Colonic mucosa (tissue), 4 donors: ENCODE measurements around the gene ATP5PO. TPM values are rescaled to one million over a fixed set of nuclear protein-coding genes. Genes with fewer than 3 reads are reported as not detected.

Experiments used
- DNase-seq: peaks from one replicate; pipeline ENCODE4 v3.0.0-alpha.2; 2020
- H3K27ac ChIP-seq: fragments of 200-600 bp; one replicate; pipeline ENCODE4 v1.8.0; 2021
- H3K27me3 ChIP-seq: fragments of 200-600 bp; one replicate; pipeline ENCODE4 v1.8.0; 2021
- H3K36me3 ChIP-seq: fragments of 200-600 bp; one replicate; pipeline ENCODE4 v1.8.0; 2021
- H3K4me1 ChIP-seq: fragments of 200-600 bp; one replicate; pipeline ENCODE4 v1.8.0; 2021; ENCODE audit warnings: mild to moderate bottlenecking
- H3K4me3 ChIP-seq: fragments of 200-600 bp; one replicate; pipeline ENCODE4 v1.8.0; 2021
- H3K9ac ChIP-seq, 2 donors: one replicate each; pipeline ENCODE4 v1.7.0; 2013; ENCODE audit warnings: control low read depth in 2 of 2, low read depth in 2 of 2, low read length in 2 of 2
- H3K9me3 ChIP-seq: fragments of 200-600 bp; one replicate; pipeline ENCODE4 v1.8.0; 2021
- intact Hi-C: fragments of 100-400 bp; cut with DNase I; formaldehyde crosslinking; loops from one replicate; pipeline ENCODE4 v1.14.1; 2022
- total RNA-seq, 2 donors: library from RNA; stranded (reverse); fragmentation: NEBNext Ultra II Directional in 1 of 2; extraction: Animal tissue kit (Norgen Biotek cat#: 25700) in 1 of 2; gene quantifications; one replicate each; pipeline ENCODE4 v1.2.1, GENCODE V29; 2021
- TF ChIP-seq, protein P1 (sequence below): fragments of 200-600 bp; IDR thresholded peaks from one replicate; pipeline ENCODE4 v1.8.0; 2022; ENCODE audit warnings: antibody characterized with exemption, mild to moderate bottlenecking
- donor health status: healthy.
- donor health status: DM: no; HTN: no; CAD: no.
- donor health status: DM: no; HTN: no; CAD: no.

The ATP5PO gene
- total RNA-seq, result 100 to 1,000 TPM; 312 to 335 TPM

- Histone ChIP-seq H3K9me3 (no peaks in the 10 kb centered on the region), H3K36me3 (peaks cover 5% of the 10 kb centered on the region), H3K4me1 (peaks cover 9% of the 10 kb centered on the region), H3K9ac (peak within 1 kb of the TSS; percentile 99), H3K4me3 (peak within 1 kb of the TSS; percentile 92), H3K27me3 (no peaks in the 10 kb centered on the region), H3K27ac (peak within 1 kb of the TSS; percentile 62)
- TF ChIP-seq, protein P1, sequence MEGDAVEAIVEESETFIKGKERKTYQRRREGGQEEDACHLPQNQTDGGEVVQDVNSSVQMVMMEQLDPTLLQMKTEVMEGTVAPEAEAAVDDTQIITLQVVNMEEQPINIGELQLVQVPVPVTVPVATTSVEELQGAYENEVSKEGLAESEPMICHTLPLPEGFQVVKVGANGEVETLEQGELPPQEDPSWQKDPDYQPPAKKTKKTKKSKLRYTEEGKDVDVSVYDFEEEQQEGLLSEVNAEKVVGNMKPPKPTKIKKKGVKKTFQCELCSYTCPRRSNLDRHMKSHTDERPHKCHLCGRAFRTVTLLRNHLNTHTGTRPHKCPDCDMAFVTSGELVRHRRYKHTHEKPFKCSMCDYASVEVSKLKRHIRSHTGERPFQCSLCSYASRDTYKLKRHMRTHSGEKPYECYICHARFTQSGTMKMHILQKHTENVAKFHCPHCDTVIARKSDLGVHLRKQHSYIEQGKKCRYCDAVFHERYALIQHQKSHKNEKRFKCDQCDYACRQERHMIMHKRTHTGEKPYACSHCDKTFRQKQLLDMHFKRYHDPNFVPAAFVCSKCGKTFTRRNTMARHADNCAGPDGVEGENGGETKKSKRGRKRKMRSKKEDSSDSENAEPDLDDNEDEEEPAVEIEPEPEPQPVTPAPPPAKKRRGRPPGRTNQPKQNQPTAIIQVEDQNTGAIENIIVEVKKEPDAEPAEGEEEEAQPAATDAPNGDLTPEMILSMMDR, result no peak
- intact Hi-C loops, result no loop called here
- peak; percentile 98 for DNase-seq
Measured at GRCh38 chr21:33915368-33916199, at the start of gene ATP5PO. Gene ATP5PO, minus strand, starts transcription at chr21:33915804. Its CDS starts 41 bp downstream, at chr21:33915763.

- H3K4me1 ChIP-seq, result no peaks in the 10 kb centered on the region
- H3K4me3 ChIP-seq, result no peak overlapping the region
- no peak overlapping the region for H3K9ac ChIP-seq
- H3K27me3 ChIP-seq, result no peaks in the 10 kb centered on the region
- intact Hi-C loops, result no loop called here
- H3K36me3 ChIP-seq, result no peaks in the 10 kb centered on the region
- TF ChIP-seq, protein P1, result no peak
- DNase-seq, result no peak
- no peak overlapping the region for H3K27ac ChIP-seq
- H3K9me3 ChIP-seq, result no peaks in the 10 kb centered on the region
Measured at GRCh38 chr21:33964706-33965325, 49.2 kb upstream of the ATP5PO start.

- Histone ChIP-seq H3K4me1 (no peaks in the 10 kb centered on the region), H3K9me3 (no peaks in the 10 kb centered on the region), H3K36me3 (no peaks in the 10 kb centered on the region), H3K9ac (no peak overlapping the region), H3K4me3 (no peak overlapping the region), H3K27ac (no peak overlapping the region), H3K27me3 (no peaks in the 10 kb centered on the region)
- DNase-seq, result no peak
- TF ChIP-seq, protein P1, result no peak
- intact Hi-C loops, result no loop called here
Measured at GRCh38 chr21:33963848-33964555, 48.4 kb upstream of the ATP5PO start.

GRCh38 chr21:33962290-33962689 lies 46.7 kb upstream of the ATP5PO start:
- intact Hi-C loops, result no loop called here
- H3K4me3 ChIP-seq, result no peak overlapping the region
- DNase-seq, result no peak
- no peaks in the 10 kb centered on the region for H3K27me3 ChIP-seq
- H3K9me3 ChIP-seq, result no peaks in the 10 kb centered on the region
- H3K4me1 ChIP-seq, result no peaks in the 10 kb centered on the region
- no peaks in the 10 kb centered on the region for H3K36me3 ChIP-seq
- TF ChIP-seq, protein P1, result no peak
- no peak overlapping the region for H3K9ac ChIP-seq
- H3K27ac ChIP-seq, result no peak overlapping the region

DNA sequence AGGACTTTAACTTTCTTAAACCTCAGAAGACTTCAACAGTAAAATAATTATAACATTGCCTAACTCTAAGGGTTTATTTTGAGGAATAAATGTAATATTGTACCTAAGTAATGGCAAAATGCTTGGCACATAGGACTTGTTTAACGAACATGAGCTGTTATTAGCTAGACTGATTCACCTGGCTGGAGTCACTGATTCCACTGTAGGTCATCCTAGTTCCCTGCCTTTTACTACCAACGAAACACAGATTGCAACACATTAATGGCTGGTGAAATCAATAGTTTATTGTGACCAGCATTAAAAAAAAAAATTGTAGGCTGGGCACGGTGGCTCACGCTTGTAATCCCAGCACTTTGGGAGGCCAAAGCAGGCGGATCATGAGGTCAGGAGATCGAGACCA lies 45.5 kb upstream of the ATP5PO start:
- Histone ChIP-seq H3K9me3 (no peaks in the 10 kb centered on the region), H3K9ac (no peak overlapping the region), H3K27me3 (no peaks in the 10 kb centered on the region), H3K27ac (no peak overlapping the region), H3K4me3 (no peak overlapping the region), H3K4me1 (no peaks in the 10 kb centered on the region), H3K36me3 (no peaks in the 10 kb centered on the region)
- DNase-seq, result no peak
- intact Hi-C loops, result no loop called here
- TF ChIP-seq, protein P1, result no peak
